Gastroesophageal sphincter (tissue), 4 donors: ENCODE results near the gene CDH23. TPM values are rescaled to one million over a fixed set of nuclear protein-coding genes. Genes with fewer than 3 reads are reported as not detected.

Experiments used
- ATAC-seq: fragments of 150-250 bp; one replicate; pipeline ENCODE4 v1.9.1; 2016; ENCODE audit warnings: mild to moderate bottlenecking, moderate library complexity
- H3K27ac ChIP-seq, 4 donors: fragments of 200-600 bp; sonication (generic) in 3 of 4; 1 replicate in 3 of 4; 2 replicates in 1 of 4; pipeline ENCODE4 v1.5.1; 2016 to 2019
- H3K27me3 ChIP-seq: fragments of 200-600 bp; sonication (generic); one replicate; pipeline ENCODE4 v1.5.1; 2019
- H3K36me3 ChIP-seq, 2 donors: fragments of 200-600 bp; sonication (generic); one replicate each; pipeline ENCODE4 v1.5.1; 2019; ENCODE audit warnings: control low read depth in 1 of 2
- H3K4me1 ChIP-seq, 3 donors: fragments of 200-600 bp; sonication (generic); 1 replicate in 2 of 3; 2 replicates in 1 of 3; pipeline ENCODE4 v1.5.1; 2016 to 2019; ENCODE audit warnings: control low read depth in 2 of 3
- H3K4me3 ChIP-seq, 2 donors: fragments of 200-600 bp; sonication (generic); one replicate each; pipeline ENCODE4 v1.5.1; 2019; ENCODE audit warnings: mild to moderate bottlenecking in 1 of 2, moderate library complexity in 1 of 2
- H3K9me3 ChIP-seq, 3 donors: fragments of 200-600 bp; sonication (generic); one replicate each; pipeline ENCODE4 v1.5.1; 2017 to 2019; ENCODE audit warnings: control low read depth in 2 of 3
- CTCF ChIP-seq, 4 experiments: fragments of 200-600 bp in 2 of 4; fragments of 450-650 bp in 2 of 4; sonication (generic) in 1 of 4; IDR thresholded peaks; one replicate each; pipeline ENCODE4 v1.5.1; 2017 to 2019; ENCODE audit warnings: antibody characterized with exemption in 4 of 4, mild to moderate bottlenecking in 2 of 4, moderate library complexity in 2 of 4
- EP300 ChIP-seq: sonication (generic); formaldehyde crosslinking; IDR thresholded peaks from one replicate; pipeline ENCODE4 v1.6.1; 2017; ENCODE audit warnings: antibody characterized with exemption, mild to moderate bottlenecking
- POLR2A ChIP-seq, 2 donors: fragments of 450-650 bp; IDR thresholded peaks; one replicate each; pipeline ENCODE4 v1.6.1; 2017; ENCODE audit warnings: antibody characterized with exemption in 2 of 2, mild to moderate bottlenecking in 2 of 2, moderate library complexity in 1 of 2
- POLR2AphosphoS5 ChIP-seq: sonication (generic); formaldehyde crosslinking; IDR thresholded peaks from one replicate; pipeline ENCODE4 v1.6.1; 2017; ENCODE audit warnings: antibody characterized with exemption
- WGBS, 2 donors: methylation state at CpG; one replicate each; pipeline ENCODE4 v1.1.5; 2018; ENCODE audit warnings: low coverage in 1 of 2; 5-methylcytosine and 5-hydroxymethylcytosine counted together
- total RNA-seq, 4 donors: library from RNA; depleted of rRNA; stranded (reverse); fragments of >200 nt; gene quantifications; one replicate each; pipeline ENCODE4 v1.1.0, GENCODE V29; 2016

The CDH23 gene
- total RNA-seq, 4 donors from 2014 or later, result 5.1 to 33.5 (median 16.2) TPM

- TF ChIP-seq EP300 (no peak), POLR2AphosphoS5 (no peak), POLR2A (IDR thresholded peaks at IDR 0.05) (no peak), CTCF (IDR thresholded peaks at IDR 0.05) (no peak)
- Histone ChIP-seq H3K4me1 (peaks cover 0 to 3% (median 0%) of the 10 kb centered on the region in 3 donors), H3K27me3 (no peaks in the 10 kb centered on the region), H3K27ac (no peak overlapping the region), H3K9me3 (no peaks in the 10 kb centered on the region), H3K36me3 (no peaks in the 10 kb centered on the region), H3K4me3 (no peak overlapping the region)
- 68% methylated on average over 4 of the region's 5 CpGs; no CpG with 5 or more reads in 1 of the 2 donors for WGBS, 2 donors
- no peak for ATAC-seq
Observed at GRCh38 chr10:71641986-71642385, 245.3 kb downstream of the CDH23 start.

GRCh38 chr10:71643904-71644303, 247.2 kb downstream of the CDH23 start:
- TF ChIP-seq EP300 (no peak), POLR2A (IDR thresholded peaks at IDR 0.05) (no peak), POLR2AphosphoS5 (no peak), CTCF (IDR thresholded peaks at IDR 0.05) (no peak)
- no peaks in the 10 kb centered on the region for H3K9me3 ChIP-seq
- no peaks in the 10 kb centered on the region for H3K36me3 ChIP-seq
- ATAC-seq, result no peak
- no peak overlapping the region for H3K27ac ChIP-seq
- WGBS, 2 donors, result no CpG with 5 or more reads among the region's 6 CpGs
- H3K4me1 ChIP-seq, result peaks cover 0 to 19% (median 0%) of the 10 kb centered on the region in 3 donors
- no peak overlapping the region for H3K4me3 ChIP-seq
- H3K27me3 ChIP-seq, result no peaks in the 10 kb centered on the region

GRCh38 chr10:71644307-71645180, 247.8 kb downstream of the CDH23 start:
- no peaks in the 10 kb centered on the region for H3K36me3 ChIP-seq
- H3K27me3 ChIP-seq, result no peaks in the 10 kb centered on the region
- TF ChIP-seq CTCF (IDR thresholded peaks at IDR 0.05) (no peak), EP300 (no peak), POLR2AphosphoS5 (no peak)
- no peak overlapping the region for H3K4me3 ChIP-seq
- ATAC-seq, result no peak
- H3K9me3 ChIP-seq, result no peaks in the 10 kb centered on the region
- no peak overlapping the region for H3K27ac ChIP-seq
- H3K4me1 ChIP-seq, result peaks cover 0 to 19% (median 0%) of the 10 kb centered on the region in 3 donors
- 83% methylated on average over 4 of the region's 6 CpGs; no CpG with 5 or more reads in 1 of the 2 donors for WGBS, 2 donors

- no peak for ATAC-seq
- no peak overlapping the region for H3K27ac ChIP-seq
- TF ChIP-seq CTCF (IDR thresholded peaks at IDR 0.05) (no peak), POLR2A (IDR thresholded peaks at IDR 0.05) (no peak), EP300 (no peak), POLR2AphosphoS5 (no peak)
- H3K27me3 ChIP-seq, result no peaks in the 10 kb centered on the region
- WGBS, 2 donors, result 62% methylated on average over 3 of the region's 6 CpGs; no CpG with 5 or more reads in 1 of the 2 donors
- no peaks in the 10 kb centered on the region for H3K36me3 ChIP-seq
- no peak overlapping the region for H3K4me3 ChIP-seq
- no peaks in the 10 kb centered on the region for H3K9me3 ChIP-seq
- H3K4me1 ChIP-seq, result peaks cover 0 to 19% (median 0%) of the 10 kb centered on the region in 3 donors
Observed at GRCh38 chr10:71645185-71645584, 248.5 kb downstream of the CDH23 start.

GRCh38 chr10:71646037-71646436, 249.3 kb downstream of the CDH23 start:
- ATAC-seq, result no peak
- H3K9me3 ChIP-seq, result no peaks in the 10 kb centered on the region
- TF ChIP-seq POLR2AphosphoS5 (no peak), CTCF (IDR thresholded peaks at IDR 0.05) (no peak), POLR2A (IDR thresholded peaks at IDR 0.05) (no peak), EP300 (no peak)
- H3K27me3 ChIP-seq, result no peaks in the 10 kb centered on the region
- H3K4me3 ChIP-seq, result no peak overlapping the region
- 80% methylated on average over 1 of the region's 6 CpGs; no CpG with 5 or more reads in 1 of the 2 donors for WGBS, 2 donors
- H3K4me1 ChIP-seq, result peaks cover 0 to 19% (median 0%) of the 10 kb centered on the region in 3 donors
- H3K36me3 ChIP-seq, result no peaks in the 10 kb centered on the region
- no peak overlapping the region for H3K27ac ChIP-seq
